Adrenal gland (tissue), 12 donors: Measurements from ENCODE around the gene RSL24D1. TPM values are rescaled to one million over a fixed set of nuclear protein-coding genes. Genes with fewer than 3 reads are reported as not detected.

Experiments used
- DNase-seq, 7 donors: peaks; one replicate each; pipeline ENCODE4 v3.0.0-alpha.2; 2019 to 2020
- H3K27ac ChIP-seq, 5 donors: fragments of 200-600 bp; sonication (generic) in 4 of 5; 1 replicate in 3 of 5; 2 replicates in 2 of 5; pipeline versions ENCODE4 v1.5.1 to v1.8.0; 2016 to 2020; ENCODE audit warnings: mild to moderate bottlenecking in 1 of 5
- H3K27me3 ChIP-seq: fragments of 200-600 bp; 2 replicates; pipeline ENCODE4 v1.8.0; 2021
- H3K36me3 ChIP-seq, 2 donors: fragments of 200-600 bp; replicated peaks in 1 of 2; 1 replicate in 1 of 2; 2 replicates in 1 of 2; pipeline versions ENCODE4 v1.5.1 to v1.8.0; 2018 to 2022
- H3K4me1 ChIP-seq, 2 donors: fragments of 200-600 bp; replicated peaks in 1 of 2; 1 replicate in 1 of 2; 2 replicates in 1 of 2; pipeline versions ENCODE4 v1.5.1 to v1.8.0; 2018 to 2021
- H3K4me3 ChIP-seq, 4 donors: fragments of 200-600 bp; sonication (generic) in 3 of 4; one replicate each; pipeline ENCODE4 v1.5.1; 2016 to 2018
- H3K9me3 ChIP-seq, 3 donors: fragments of 200-600 bp; sonication (generic) in 1 of 3; replicated peaks in 1 of 3; 1 replicate in 2 of 3; 2 replicates in 1 of 3; pipeline versions ENCODE4 v1.5.1 to v1.8.0; 2016 to 2021
- CTCF ChIP-seq, 6 experiments: fragments of 450-650 bp in 4 of 6; fragments of 200-600 bp in 2 of 6; sonication (generic) in 1 of 6; IDR thresholded peaks; 1 replicate in 5 of 6; 2 replicates in 1 of 6; pipeline versions ENCODE4 v1.5.1 to v1.8.0; 2016 to 2021; ENCODE audit warnings: antibody characterized with exemption in 6 of 6, mild to moderate bottlenecking in 2 of 6, moderate library complexity in 1 of 6
- POLR2A ChIP-seq, 2 donors: fragments of 450-650 bp; IDR thresholded peaks; one replicate each; pipeline ENCODE4 v1.6.1; 2017; ENCODE audit warnings: antibody characterized with exemption in 2 of 2, mild to moderate bottlenecking in 2 of 2, moderate library complexity in 1 of 2
- WGBS, 4 donors: extraction: QIAGEN DNeasy Blood & Tissue Kit in 2 of 4; methylation state at CpG; one replicate each; pipeline versions ENCODE4 v1.1.5 to v1.1.7; 2013 to 2017; 5-methylcytosine and 5-hydroxymethylcytosine counted together
- intact Hi-C, 2 donors: fragments of 100-400 bp; cut with DNase I; formaldehyde crosslinking; loops; one replicate each; pipeline versions ENCODE4 v1.14.1 to v1.15.0; 2022 to 2023
- polyA plus RNA-seq, 3 donors: library from polyadenylated mRNA; stranded (reverse); fragments of 200-250 nt in 2 of 3; fragments of 350-450 nt in 1 of 3; fragmentation: Illumina TruSeq in 1 of 3; extraction: RNeasy Lipid Tissue Mini Kit (QIAGEN cat#74804) in 1 of 3; gene quantifications; one replicate each; pipeline ENCODE4 v1.2.3, GENCODE V29; 2013 to 2014
- total RNA-seq, 9 donors: library from RNA; depleted of rRNA in 4 of 9; stranded (reverse); fragments of >200 nt in 4 of 9; fragments of 120-200 nt in 1 of 9; fragmentation: NEBNext Ultra II Directional in 1 of 9; extraction: Animal tissue kit (Norgen Biotek cat#: 25700) in 1 of 9; gene quantifications; one replicate each; pipeline versions ENCODE4 v1.1.0 to v1.2.4, GENCODE V29; 2013 to 2023
- donor health status: healthy with polysubstance abuse.
- donor health status: Bipolar disorder and iron deficiency.
- donor health status: DM: yes; HTN: yes; CAD: no.
- donor health status: DM: no; HTN: no; CAD: no.
- donor health status: DM: no; HTN: no; CAD: no.
- donor health status: DM: yes; HTN: yes; CAD: no.

Gene RSL24D1
- total and polyA plus RNA-seq, 12 donors, result 31.9 to 76.2 (median 50.7) TPM

- H3K36me3 ChIP-seq, result no peaks in the 10 kb centered on the region
- intact Hi-C loops, result no loop called here
- H3K4me3 ChIP-seq, result no peak overlapping the region
- WGBS, 4 donors, result 89 to 96% (median 93%) methylated on average over 2 of the region's 2 CpGs
- H3K4me1 ChIP-seq, result no peaks in the 10 kb centered on the region
- H3K27ac ChIP-seq, result no peak overlapping the region
- peaks cover 0 to 8% (median 5%) of the 10 kb centered on the region in 3 donors for H3K9me3 ChIP-seq
- no peak for DNase-seq
- TF ChIP-seq POLR2A (IDR thresholded peaks at IDR 0.05) (no peak), CTCF (IDR thresholded peaks at IDR 0.05) (no peak)
- no peaks in the 10 kb centered on the region for H3K27me3 ChIP-seq
These were observed 64.1 kb downstream of the RSL24D1 start for GRCh38 chr15:55132672-55133071.

Other genes starting within 250 kb of the RSL24D1 start
- 10 to 100 TPM in 8 of 9 donors, 1 to 10 TPM in 1; 7.1 to 78.3 (median 36.3) TPM for gene RAB27A, start 92.9 kb upstream of the RSL24D1 start, total RNA-seq
- 100 to 1,000 TPM in 1 of 3 donors, 10 to 100 TPM in 2; 12.6 to 102 (median 12.7) TPM for gene RAB27A, start 92.9 kb upstream of the RSL24D1 start, polyA plus RNA-seq
- gene PIGBOS1, start 122.2 kb upstream of the RSL24D1 start, total RNA-seq, result 10 to 100 TPM; 11.1 to 22.0 (median 15.1) TPM
- gene PIGBOS1, start 122.2 kb upstream of the RSL24D1 start, polyA plus RNA-seq, result 10 to 100 TPM; 14.5 to 21.6 (median 17.4) TPM
- gene PIGB, start 122.3 kb upstream of the RSL24D1 start, total RNA-seq, result 10 to 100 TPM in 7 of 9 donors, 1 to 10 TPM in 2; 9.5 to 19.6 (median 13.7) TPM
- gene PIGB, start 122.3 kb upstream of the RSL24D1 start, polyA plus RNA-seq, result 10 to 100 TPM; 16.2 to 33.8 (median 20.4) TPM
- 10 to 100 TPM; 44.4 to 85.7 (median 71.2) TPM for gene CCPG1, start 211.4 kb upstream of the RSL24D1 start, total RNA-seq
- 100 to 1,000 TPM in 1 of 3 donors, 10 to 100 TPM in 2; 19.5 to 102 (median 21.6) TPM for gene CCPG1, start 211.4 kb upstream of the RSL24D1 start, polyA plus RNA-seq
- 1 to 10 TPM in 7 of 9 donors, under 1 TPM in 2; 0.75 to 6.4 (median 2.1) TPM for gene PIERCE2, start 211.6 kb upstream of the RSL24D1 start, total RNA-seq
- gene PIERCE2, start 211.6 kb upstream of the RSL24D1 start, polyA plus RNA-seq, result 1 to 10 TPM; 3.5 to 6.5 (median 4.3) TPM